A673 (cell line): ENCODE results near the gene HEYL. TPM values are rescaled to one million over a fixed set of nuclear protein-coding genes. Genes with fewer than 3 reads are reported as not detected.

ENCODE experiments used
- BruUV-seq: library from RNA; stranded (reverse); fragments of 400-500 nt; replicated peaks from 2 replicates; lab custom pipeline; 2021; lab: Mats Ljungman, UMichigan
- CTCF ChIA-PET: fragments of 300-600 bp; sonication (Branson Sonifier 250); formaldehyde crosslinking; loops from one replicate; lab custom pipeline; 2022; ENCODE audit warnings: antibody characterized with exemption; lab: Charles Lee
- POLR2A ChIA-PET: fragments of 300-600 bp; sonication (Branson Sonifier 250); formaldehyde crosslinking; loops from one replicate; lab custom pipeline; 2022; ENCODE audit warnings: antibody characterized with exemption; ENCODE audit not compliant: low non-redundant PET; lab: Charles Lee
- DNase-seq: peaks from one replicate; pipeline ENCODE4 v3.0.0-alpha.2; 2015; ENCODE audit warnings: low spot score
- H3K27ac ChIP-seq: fragments of 200-600 bp; sonication (generic); 2 replicates; pipeline ENCODE4 v1.5.1; 2016; ENCODE audit warnings: mixed run types, low read depth, mild to moderate bottlenecking, mixed read lengths, antibody characterized with exemption, low read length; ENCODE audit not compliant: poor library complexity, severe bottlenecking
- H3K27me3 ChIP-seq: fragments of 200-600 bp; sonication (generic); replicated peaks from 2 replicates; pipeline ENCODE4 v1.6.1; 2017; ENCODE audit warnings: mixed run types, low read depth, mild to moderate bottlenecking, mixed read lengths, antibody characterized with exemption, low read length; ENCODE audit not compliant: insufficient read depth, poor library complexity
- H3K36me3 ChIP-seq: fragments of 200-600 bp; sonication (generic); 2 replicates; pipeline ENCODE4 v1.6.1; 2016; ENCODE audit warnings: mixed run types, mild to moderate bottlenecking, mixed read lengths, antibody characterized with exemption, low read length; ENCODE audit not compliant: insufficient read depth, poor library complexity, severe bottlenecking
- H3K4me1 ChIP-seq: fragments of 200-600 bp; sonication (generic); 2 replicates; pipeline ENCODE4 v1.6.1; 2017; ENCODE audit warnings: mixed run types, mild to moderate bottlenecking, mixed read lengths, antibody characterized with exemption, low read length; ENCODE audit not compliant: insufficient read depth, poor library complexity, severe bottlenecking
- H3K4me3 ChIP-seq: fragments of 200-600 bp; sonication (generic); 2 replicates; pipeline ENCODE4 v1.5.1; 2016; ENCODE audit warnings: low read depth, mixed run types, mild to moderate bottlenecking, mixed read lengths, low read length; ENCODE audit not compliant: poor library complexity, severe bottlenecking
- H3K9me3 ChIP-seq: fragments of 200-600 bp; sonication (generic); 2 replicates; pipeline ENCODE4 v1.6.1; 2016; ENCODE audit warnings: mixed run types, low read depth, mild to moderate bottlenecking, mixed read lengths, antibody characterized with exemption, low read length; ENCODE audit not compliant: poor library complexity, severe bottlenecking
- EZH2 ChIP-seq: fragments of 200-600 bp; sonication (generic); IDR thresholded peaks from 2 replicates; pipeline ENCODE4 v1.6.1; 2017; ENCODE audit warnings: borderline replicate concordance, low read depth, mild to moderate bottlenecking, mixed read lengths, antibody characterized with exemption, low read length; ENCODE audit not compliant: poor library complexity, severe bottlenecking
- intact Hi-C: fragments of 100-400 bp; cut with micrococcal nuclease; formaldehyde crosslinking; loops from one replicate; pipeline ENCODE4 v1.10.0; 2022; ENCODE audit not compliant: unreplicated experiment
- total RNA-seq: library from RNA; stranded (reverse); gene quantifications from 2 replicates; pipeline ENCODE4 v1.2.3, GENCODE V29; 2021
- TF ChIP-seq, protein P1 (sequence below): fragments of 300-800, 200-600 bp; sonication (generic); conservative IDR thresholded peaks from 2 replicates; pipeline ENCODE4 v1.5.1; 2017; ENCODE audit warnings: low read depth, mild to moderate bottlenecking, antibody characterized with exemption, low read length, moderate library complexity, mixed read lengths

The HEYL gene
- total RNA-seq, 1 experiment from 2014 or later, result 0.77 TPM

DNA sequence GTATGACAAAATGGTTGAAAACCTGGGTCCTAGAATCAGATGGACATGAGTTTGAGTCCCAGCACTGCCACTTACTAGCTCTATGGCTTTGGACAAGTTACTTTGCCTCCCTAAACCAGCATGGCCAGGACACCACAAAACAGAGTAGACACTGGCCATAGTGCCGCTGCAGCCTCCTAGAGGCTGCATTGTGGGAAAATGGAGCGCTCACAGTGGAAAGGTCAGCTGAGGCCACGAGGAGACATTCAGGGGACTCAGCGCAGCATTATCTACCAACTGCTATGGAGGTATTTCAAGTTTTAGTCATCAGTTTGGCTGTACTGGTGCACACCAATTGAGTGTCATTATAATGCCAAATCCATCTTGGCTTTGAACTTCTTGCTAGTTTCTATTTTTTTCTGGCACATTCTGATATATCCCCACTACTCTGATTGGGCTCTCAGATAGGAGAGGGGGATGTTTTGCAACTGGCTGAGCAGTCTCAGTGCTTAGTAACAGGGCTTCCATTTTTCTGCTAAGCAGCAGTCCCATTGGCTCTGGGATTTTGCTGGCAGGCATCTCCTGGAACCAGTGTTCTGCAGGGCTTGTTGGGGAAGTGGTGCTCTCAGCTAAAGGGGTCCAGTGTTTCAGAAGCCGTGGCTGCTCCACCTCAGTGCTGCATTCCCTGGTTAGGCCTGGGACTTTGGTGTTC lies 16.3 kb upstream of the HEYL start:
- H3K27me3 ChIP-seq, result no peaks in the 10 kb centered on the region
- no peak overlapping the region for H3K27ac ChIP-seq
- no peak for DNase-seq
- TF ChIP-seq, protein P1, sequence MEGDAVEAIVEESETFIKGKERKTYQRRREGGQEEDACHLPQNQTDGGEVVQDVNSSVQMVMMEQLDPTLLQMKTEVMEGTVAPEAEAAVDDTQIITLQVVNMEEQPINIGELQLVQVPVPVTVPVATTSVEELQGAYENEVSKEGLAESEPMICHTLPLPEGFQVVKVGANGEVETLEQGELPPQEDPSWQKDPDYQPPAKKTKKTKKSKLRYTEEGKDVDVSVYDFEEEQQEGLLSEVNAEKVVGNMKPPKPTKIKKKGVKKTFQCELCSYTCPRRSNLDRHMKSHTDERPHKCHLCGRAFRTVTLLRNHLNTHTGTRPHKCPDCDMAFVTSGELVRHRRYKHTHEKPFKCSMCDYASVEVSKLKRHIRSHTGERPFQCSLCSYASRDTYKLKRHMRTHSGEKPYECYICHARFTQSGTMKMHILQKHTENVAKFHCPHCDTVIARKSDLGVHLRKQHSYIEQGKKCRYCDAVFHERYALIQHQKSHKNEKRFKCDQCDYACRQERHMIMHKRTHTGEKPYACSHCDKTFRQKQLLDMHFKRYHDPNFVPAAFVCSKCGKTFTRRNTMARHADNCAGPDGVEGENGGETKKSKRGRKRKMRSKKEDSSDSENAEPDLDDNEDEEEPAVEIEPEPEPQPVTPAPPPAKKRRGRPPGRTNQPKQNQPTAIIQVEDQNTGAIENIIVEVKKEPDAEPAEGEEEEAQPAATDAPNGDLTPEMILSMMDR, result no peak
- no peak for TF ChIP-seq EZH2
- no peaks in the 10 kb centered on the region for H3K36me3 ChIP-seq
- ChIA-PET CTCF (no interaction called here), POLR2A (no interaction called here)
- no TSS peak for BruUV-seq
- H3K4me3 ChIP-seq, result no peak overlapping the region
- intact Hi-C loops, result no loop called here
- no peaks in the 10 kb centered on the region for H3K9me3 ChIP-seq
- no peaks in the 10 kb centered on the region for H3K4me1 ChIP-seq

DNA sequence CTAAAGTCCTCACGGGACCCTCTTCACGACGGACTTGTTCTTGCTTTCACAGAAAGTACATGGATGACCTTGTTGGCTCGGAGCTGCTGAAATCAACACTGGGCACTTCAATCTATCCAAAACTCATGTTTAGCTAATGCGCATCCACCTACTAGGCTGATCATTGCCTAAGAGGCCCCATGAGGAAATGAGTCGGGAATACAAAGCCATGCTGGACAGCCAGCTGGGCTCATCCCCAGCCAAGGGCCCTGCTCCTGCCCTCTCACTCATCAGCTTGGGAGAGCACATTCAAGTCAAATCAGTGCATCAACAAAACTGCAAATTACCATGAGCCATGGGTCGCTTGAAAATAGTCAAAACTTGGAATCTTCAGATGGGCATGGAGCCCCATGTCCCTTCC lies 14.8 kb upstream of the HEYL start:
- ChIA-PET POLR2A (no interaction called here), CTCF (interaction anchor here (0.6 to 2.2 kb wide), 2 partner anchors 48 to 60 kb away, joined by 5 to 26 read pairs; no protein-coding TSS in a partner anchor)
- intact Hi-C loops, result no loop called here
- Histone ChIP-seq H3K36me3 (no peaks in the 10 kb centered on the region), H3K27me3 (no peaks in the 10 kb centered on the region), H3K4me1 (no peaks in the 10 kb centered on the region), H3K27ac (no peak overlapping the region), H3K9me3 (no peaks in the 10 kb centered on the region), H3K4me3 (no peak overlapping the region)
- no TSS peak for BruUV-seq
- TF ChIP-seq, protein P1, result no peak
- TF ChIP-seq EZH2, result no peak
- no peak for DNase-seq

DNA sequence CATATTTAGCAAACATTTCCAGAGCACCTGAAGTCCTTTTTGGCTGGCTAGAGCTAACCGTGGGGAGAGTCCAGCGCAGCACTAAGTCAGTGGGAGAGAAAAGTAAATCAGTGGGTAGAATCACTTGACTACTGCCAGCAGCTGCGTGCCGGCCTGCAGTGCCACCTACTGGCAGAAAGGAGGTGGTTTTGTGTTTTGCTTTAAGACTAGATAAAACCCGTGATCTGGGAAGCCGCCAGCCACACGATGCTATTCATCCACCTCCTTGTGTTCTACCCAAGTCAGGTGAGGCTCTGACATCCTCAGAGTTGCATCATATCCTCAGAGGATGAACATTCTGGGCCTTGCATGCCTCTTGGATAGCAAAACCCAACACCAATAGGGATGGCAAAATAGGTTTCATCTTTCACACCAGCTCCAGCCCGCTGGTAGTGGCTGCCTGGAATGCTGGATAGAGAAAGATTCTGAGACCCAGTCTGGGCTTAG lies 14.1 kb upstream of the HEYL start:
- Histone ChIP-seq H3K36me3 (no peaks in the 10 kb centered on the region), H3K4me3 (no peak overlapping the region), H3K4me1 (no peaks in the 10 kb centered on the region), H3K27me3 (no peaks in the 10 kb centered on the region), H3K9me3 (no peaks in the 10 kb centered on the region), H3K27ac (no peak overlapping the region)
- CTCF ChIA-PET, result interaction anchor here (0.6 to 2.2 kb wide), 2 partner anchors 47 to 59 kb away, joined by 5 to 26 read pairs; no protein-coding TSS in a partner anchor
- POLR2A ChIA-PET, result no interaction called here
- BruUV-seq, result no TSS peak
- TF ChIP-seq, protein P1, result peak; percentile 90
- TF ChIP-seq EZH2, result no peak
- DNase-seq, result peak; percentile 83
- intact Hi-C loops, result no loop called here
